ENCODE results near the gene NARS2.

The NARS2 gene

DNA sequence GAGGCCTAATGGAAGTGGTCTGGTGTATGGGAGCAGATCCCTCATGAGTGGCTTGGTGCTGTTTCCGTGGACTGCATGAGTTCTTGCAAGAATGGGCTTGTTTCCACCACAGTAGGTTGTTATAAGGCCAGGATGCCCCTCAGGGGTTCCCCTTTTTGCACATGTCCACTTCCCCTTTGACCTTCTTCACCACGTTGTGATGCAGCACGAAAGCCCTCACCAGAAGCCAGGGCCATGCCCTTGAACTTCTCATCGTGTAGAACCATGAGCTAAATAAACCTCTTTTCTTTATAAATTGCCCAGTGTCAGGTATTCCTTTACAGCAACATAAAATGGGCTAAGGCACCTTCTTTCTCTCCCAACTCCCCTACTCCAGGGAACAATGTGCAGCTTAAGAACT is 2.8 kb upstream of the NARS2 start:
- peaks cover 4% of the 10 kb centered on the region for H3K79me2 ChIP-seq (ENCODE audit: control insufficient read depth, insufficient read depth, low read length, poor library complexity)
- no peak overlapping the region for H3K4ac ChIP-seq (ENCODE audit: low read depth, low read length)
- H3K9me3 ChIP-seq (ENCODE audit: insufficient read depth, low read depth, low read length) = no peaks in the 10 kb centered on the region
- no peak for DNase-seq
- no peak overlapping the region for H3K27ac ChIP-seq (ENCODE audit: low read depth, low read length)
- no peak overlapping the region for H3K14ac ChIP-seq (ENCODE audit: low read length)
- no peak overlapping the region for H3K4me3 ChIP-seq (ENCODE audit: low read depth, low read length)
- peaks cover 8% of the 10 kb centered on the region for H3K79me1 ChIP-seq (ENCODE audit: low read length)
- H4K8ac ChIP-seq (ENCODE audit: low read depth, low read length) = no peak overlapping the region
- no peak overlapping the region for H2AK5ac ChIP-seq (ENCODE audit: low read length)
- no peak overlapping the region for H3K4me2 ChIP-seq (ENCODE audit: low read length)
- H2BK12ac ChIP-seq (ENCODE audit: low read length) = no peak overlapping the region
- H3K27me3 ChIP-seq (ENCODE audit: insufficient read depth, low read length) = no peaks in the 10 kb centered on the region
- no peak overlapping the region for H3K18ac ChIP-seq (ENCODE audit: low read length)
- H2AFZ ChIP-seq (ENCODE audit: insufficient read depth, low read length, poor library complexity) = no peak overlapping the region
- H4K91ac ChIP-seq (ENCODE audit: low read depth, low read length) = no peak overlapping the region
- no CpG with 5 or more reads among the region's 4 CpGs for WGBS (ENCODE audit: extremely low coverage, insufficient coverage, insufficient read length)
- H2BK5ac ChIP-seq (ENCODE audit: low read depth, low read length, poor library complexity) = no peak overlapping the region
- H4K12ac ChIP-seq (ENCODE audit: low read depth, low read length) = no peak overlapping the region
- H3K9ac ChIP-seq (ENCODE audit: low read length) = no peak overlapping the region
- no peak overlapping the region for H3K23ac ChIP-seq (ENCODE audit: low read length)
- no peaks in the 10 kb centered on the region for H3K36me3 ChIP-seq (ENCODE audit: control insufficient read depth in 1 of 2, insufficient read depth in 2 of 2, low read length in 2 of 2)
- no peak overlapping the region for H2BK120ac ChIP-seq (ENCODE audit: insufficient read depth, low read length, poor library complexity)
- H3K4me1 ChIP-seq (ENCODE audit: control insufficient read depth in 1 of 2, insufficient read depth in 2 of 2, low read length in 2 of 2) = no peaks in the 10 kb centered on the region

DNA sequence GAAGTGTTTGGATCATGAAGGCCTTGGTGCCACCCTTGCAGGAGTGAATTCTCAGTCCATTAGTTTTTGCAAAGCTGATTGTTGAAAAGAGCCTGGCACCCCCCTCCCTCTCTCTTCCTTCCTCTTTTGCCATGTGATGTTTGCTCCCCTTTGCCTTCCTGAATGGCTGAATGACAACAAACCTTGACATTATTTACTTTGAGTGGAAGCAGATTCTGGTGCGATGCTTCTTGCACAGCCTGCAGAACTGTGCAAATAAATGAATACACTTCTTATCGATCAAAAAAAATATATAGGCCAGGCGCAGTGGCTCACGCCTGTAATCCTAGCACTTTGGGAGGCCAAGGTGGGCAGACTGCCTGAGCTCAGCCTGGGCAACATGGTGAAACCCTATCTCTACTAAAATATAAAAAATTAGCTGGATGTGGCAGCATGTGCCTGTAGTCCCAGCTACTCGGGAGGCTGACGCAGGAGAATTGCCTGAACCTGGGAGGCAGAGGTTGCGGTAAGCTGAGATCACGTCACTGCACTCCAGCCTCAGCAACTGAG is 2.0 kb upstream of the NARS2 start:
- no peak overlapping the region for H4K8ac ChIP-seq (ENCODE audit: low read depth, low read length)
- H2BK120ac ChIP-seq (ENCODE audit: insufficient read depth, low read length, poor library complexity) = no peak overlapping the region
- H3K4me1 ChIP-seq (ENCODE audit: control insufficient read depth in 1 of 2, insufficient read depth in 2 of 2, low read length in 2 of 2) = no peaks in the 10 kb centered on the region

DNA sequence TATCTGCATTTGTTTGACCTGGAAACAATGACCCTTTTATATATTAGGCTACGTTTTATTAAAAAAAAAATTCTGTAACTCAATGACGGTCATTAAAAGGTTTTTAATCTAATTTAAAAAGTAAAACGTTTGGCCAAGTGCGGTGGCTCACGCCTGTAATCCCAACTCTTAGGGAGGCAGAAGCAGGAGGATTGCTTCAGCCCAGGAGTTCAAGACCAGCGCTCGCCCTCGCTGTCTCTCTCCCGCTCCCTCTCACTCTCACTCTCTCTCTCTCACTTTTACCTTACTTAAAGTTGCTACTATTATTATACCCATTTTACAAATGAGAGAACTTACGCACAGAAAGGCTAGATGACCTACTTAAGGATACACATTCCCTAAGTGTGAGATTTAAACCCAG is 814 bp upstream of the NARS2 start:
- WGBS (ENCODE audit: extremely low coverage, insufficient coverage, insufficient read length) = no CpG with 5 or more reads among the region's 10 CpGs
- no peak overlapping the region for H3K14ac ChIP-seq (ENCODE audit: low read length)
- H2BK12ac ChIP-seq (ENCODE audit: low read length) = no peak overlapping the region

More for the DNA sequence above, 2.0 kb upstream of the NARS2 start:
- H3K79me2 ChIP-seq (ENCODE audit: control insufficient read depth, insufficient read depth, low read length, poor library complexity) = peaks cover 4% of the 10 kb centered on the region
- no peak overlapping the region for H3K23ac ChIP-seq (ENCODE audit: low read length)
- no peak overlapping the region for H3K9ac ChIP-seq (ENCODE audit: low read length)
- no peak overlapping the region for H3K4me3 ChIP-seq (ENCODE audit: low read depth, low read length)
- H2BK12ac ChIP-seq (ENCODE audit: low read length) = no peak overlapping the region
- no peak overlapping the region for H3K4me2 ChIP-seq (ENCODE audit: low read length)
- H3K9me3 ChIP-seq (ENCODE audit: insufficient read depth, low read depth, low read length) = no peaks in the 10 kb centered on the region
- H2AFZ ChIP-seq (ENCODE audit: insufficient read depth, low read length, poor library complexity) = no peak overlapping the region
- H2AK5ac ChIP-seq (ENCODE audit: low read length) = no peak overlapping the region
- no peak overlapping the region for H3K14ac ChIP-seq (ENCODE audit: low read length)
- no peak for DNase-seq
- WGBS (ENCODE audit: extremely low coverage, insufficient coverage, insufficient read length) = no CpG with 5 or more reads among the region's 8 CpGs
- H3K27ac ChIP-seq (ENCODE audit: low read depth, low read length) = no peak overlapping the region
- H3K18ac ChIP-seq (ENCODE audit: low read length) = no peak overlapping the region
- H4K12ac ChIP-seq (ENCODE audit: low read depth, low read length) = no peak overlapping the region
- H2BK5ac ChIP-seq (ENCODE audit: low read depth, low read length, poor library complexity) = no peak overlapping the region
- H3K79me1 ChIP-seq (ENCODE audit: low read length) = peaks cover 8% of the 10 kb centered on the region
- no peak overlapping the region for H3K4ac ChIP-seq (ENCODE audit: low read depth, low read length)
- no peaks in the 10 kb centered on the region for H3K36me3 ChIP-seq (ENCODE audit: control insufficient read depth in 1 of 2, insufficient read depth in 2 of 2, low read length in 2 of 2)
- no peaks in the 10 kb centered on the region for H3K27me3 ChIP-seq (ENCODE audit: insufficient read depth, low read length)
- no peak overlapping the region for H4K91ac ChIP-seq (ENCODE audit: low read depth, low read length)

DNA sequence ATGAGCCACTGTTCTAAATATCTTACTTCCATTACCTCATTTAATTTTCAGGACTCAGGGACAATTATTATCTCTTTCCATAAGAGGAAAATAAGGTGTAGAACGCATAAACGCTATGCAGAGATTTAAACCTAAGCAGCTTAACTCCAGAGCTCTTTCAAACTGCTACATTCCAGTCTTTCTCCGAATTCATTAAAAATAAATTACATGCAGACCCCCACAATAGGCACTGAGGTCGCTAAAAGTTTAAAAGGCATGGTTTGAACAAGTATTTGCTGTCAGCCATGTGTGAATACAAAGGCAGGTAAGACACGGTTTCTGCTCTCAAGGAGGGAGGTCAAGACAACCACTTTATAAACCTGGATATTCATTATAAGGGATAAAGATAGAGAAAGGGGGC is 983 bp downstream of the NARS2 start:
- Histone ChIP-seq H3K4ac (ENCODE audit: low read depth, low read length) (no peak overlapping the region), H3K4me3 (ENCODE audit: low read depth, low read length) (no peak overlapping the region), H3K27ac (ENCODE audit: low read depth, low read length) (no peak overlapping the region), H2BK12ac (ENCODE audit: low read length) (no peak overlapping the region), H3K79me2 (ENCODE audit: control insufficient read depth, insufficient read depth, low read length, poor library complexity) (peaks cover 4% of the 10 kb centered on the region), H3K27me3 (ENCODE audit: insufficient read depth, low read length) (no peaks in the 10 kb centered on the region), H3K14ac (ENCODE audit: low read length) (no peak overlapping the region), H3K4me1 (ENCODE audit: control insufficient read depth in 1 of 2, insufficient read depth in 2 of 2, low read length in 2 of 2) (no peaks in the 10 kb centered on the region), H2AK5ac (ENCODE audit: low read length) (no peak overlapping the region), H2BK5ac (ENCODE audit: low read depth, low read length, poor library complexity) (no peak overlapping the region), H3K36me3 (ENCODE audit: control insufficient read depth in 1 of 2, insufficient read depth in 2 of 2, low read length in 2 of 2) (peaks cover 8 to 10% of the 10 kb centered on the region in 2 experiments), H3K9ac (ENCODE audit: low read length) (peak overlapping the region; percentile 78), H2AFZ (ENCODE audit: insufficient read depth, low read length, poor library complexity) (no peak overlapping the region), H2BK120ac (ENCODE audit: insufficient read depth, low read length, poor library complexity) (no peak overlapping the region), H4K8ac (ENCODE audit: low read depth, low read length) (no peak overlapping the region), H3K79me1 (ENCODE audit: low read length) (peaks cover 8% of the 10 kb centered on the region), H3K4me2 (ENCODE audit: low read length) (peak overlapping the region; percentile 72), H3K23ac (ENCODE audit: low read length) (no peak overlapping the region), H3K9me3 (ENCODE audit: insufficient read depth, low read depth, low read length) (no peaks in the 10 kb centered on the region), H4K12ac (ENCODE audit: low read depth, low read length) (no peak overlapping the region), H4K91ac (ENCODE audit: low read depth, low read length) (no peak overlapping the region), H3K18ac (ENCODE audit: low read length) (no peak overlapping the region)
- DNase-seq = no peak
- no CpG with 5 or more reads among the region's 5 CpGs for WGBS (ENCODE audit: extremely low coverage, insufficient coverage, insufficient read length)

More for the DNA sequence above, 814 bp upstream of the NARS2 start:
- H2AFZ ChIP-seq (ENCODE audit: insufficient read depth, low read length, poor library complexity) = peak overlapping the region; percentile 33
- peak overlapping the region; percentile 54 for H4K8ac ChIP-seq (ENCODE audit: low read depth, low read length)
- no peak overlapping the region for H2BK120ac ChIP-seq (ENCODE audit: insufficient read depth, low read length, poor library complexity)
- no peak overlapping the region for H2AK5ac ChIP-seq (ENCODE audit: low read length)
- peak overlapping the region; percentile 68 for H3K4me2 ChIP-seq (ENCODE audit: low read length)
- H3K36me3 ChIP-seq (ENCODE audit: control insufficient read depth in 1 of 2, insufficient read depth in 2 of 2, low read length in 2 of 2) = peaks cover under 1 to 4% of the 10 kb centered on the region in 2 experiments
- H4K91ac ChIP-seq (ENCODE audit: low read depth, low read length) = no peak overlapping the region
- H3K4ac ChIP-seq (ENCODE audit: low read depth, low read length) = no peak overlapping the region
- H3K18ac ChIP-seq (ENCODE audit: low read length) = no peak overlapping the region
- peak in 1 of 2 donors; percentile 28 for DNase-seq
- no peak overlapping the region for H2BK5ac ChIP-seq (ENCODE audit: low read depth, low read length, poor library complexity)
- no peak overlapping the region for H3K27ac ChIP-seq (ENCODE audit: low read depth, low read length)
- H3K79me2 ChIP-seq (ENCODE audit: control insufficient read depth, insufficient read depth, low read length, poor library complexity) = peaks cover 4% of the 10 kb centered on the region
- no peak overlapping the region for H3K23ac ChIP-seq (ENCODE audit: low read length)
- no peaks in the 10 kb centered on the region for H3K9me3 ChIP-seq (ENCODE audit: insufficient read depth, low read depth, low read length)
- no peak overlapping the region for H3K9ac ChIP-seq (ENCODE audit: low read length)
- no peaks in the 10 kb centered on the region for H3K4me1 ChIP-seq (ENCODE audit: control insufficient read depth in 1 of 2, insufficient read depth in 2 of 2, low read length in 2 of 2)
- H3K27me3 ChIP-seq (ENCODE audit: insufficient read depth, low read length) = no peaks in the 10 kb centered on the region
- no peak overlapping the region for H3K4me3 ChIP-seq (ENCODE audit: low read depth, low read length)
- peaks cover 8% of the 10 kb centered on the region for H3K79me1 ChIP-seq (ENCODE audit: low read length)
- H4K12ac ChIP-seq (ENCODE audit: low read depth, low read length) = no peak overlapping the region

Data from trophoblast cell (in vitro differentiated cells and primary cell).